GM19099 (cell line): ENCODE results near the gene BAX.

Experiments
- POLR2A ChIP-seq: IDR thresholded peaks from 3 replicates; pipeline ENCODE4 v1.6.1; 2011; ENCODE audit warnings: low read depth; ENCODE audit not compliant: insufficient read length; ENCODE audit errors: extremely low read depth

The BAX gene

DNA sequence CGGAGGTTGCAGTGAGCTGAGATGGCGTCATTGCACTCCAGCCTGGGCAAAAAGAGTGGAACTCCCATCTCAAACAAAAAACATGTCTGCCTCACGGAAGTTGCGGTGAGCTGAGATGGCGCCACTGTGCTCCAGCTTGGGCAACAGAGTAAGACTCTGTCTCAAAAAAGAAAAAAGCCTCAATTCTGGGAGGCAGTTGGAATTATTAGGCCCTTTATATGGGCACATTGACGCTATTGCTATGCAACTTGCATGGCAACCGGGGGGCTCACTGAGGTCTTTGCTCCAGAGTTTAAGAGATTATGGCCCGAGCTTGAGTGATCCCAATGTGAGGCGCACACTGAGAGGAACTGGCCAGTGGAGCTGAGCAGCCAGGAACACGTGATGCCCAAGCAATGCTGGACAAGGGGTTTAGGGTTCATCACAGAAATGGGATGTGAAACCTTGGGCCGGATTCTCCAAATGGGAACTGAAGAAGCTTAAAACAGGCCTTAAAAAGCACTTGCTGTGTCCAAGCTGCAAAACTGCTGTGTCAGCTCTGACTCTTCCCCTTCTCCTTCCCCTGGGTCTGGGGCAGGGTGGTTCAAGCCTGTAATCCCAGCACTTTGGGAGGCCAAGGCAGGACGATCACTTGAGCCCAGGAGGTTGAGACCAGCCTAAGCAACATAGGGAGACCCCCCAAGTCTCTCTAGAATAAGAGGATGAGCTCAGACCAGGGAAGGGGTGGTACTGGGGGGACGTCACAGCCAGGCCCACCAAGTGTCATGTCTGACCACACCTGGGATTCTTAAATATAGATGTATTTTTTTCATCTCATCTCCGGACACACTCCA lies 12.9 kb downstream of the BAX start:
- TF ChIP-seq POLR2A = peak; percentile 57

DNA sequence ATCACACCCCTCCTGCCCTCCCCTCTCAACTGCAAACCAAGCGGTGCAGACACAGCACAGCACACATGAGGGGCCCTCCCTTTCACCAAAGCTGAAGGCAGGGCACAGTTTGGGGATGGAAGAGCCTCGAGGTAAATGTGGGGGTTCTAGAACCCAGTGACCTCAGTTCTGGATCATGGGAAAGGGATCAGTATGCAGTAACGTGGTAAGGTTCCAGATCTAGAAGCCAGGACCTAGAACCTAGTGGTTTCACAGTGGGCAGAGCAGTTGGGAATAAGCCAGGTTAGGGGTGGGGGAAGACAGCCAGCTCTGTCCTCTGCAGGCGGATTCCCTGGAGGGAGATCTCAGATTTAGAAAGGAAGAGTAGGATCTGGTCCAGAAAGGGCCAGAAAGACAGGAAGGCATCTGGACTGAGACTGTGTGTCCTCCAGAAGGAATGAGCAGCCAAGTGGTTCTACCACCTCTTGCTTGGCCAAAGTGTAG lies 13.5 kb downstream of the BAX start:
- no peak for TF ChIP-seq POLR2A

DNA sequence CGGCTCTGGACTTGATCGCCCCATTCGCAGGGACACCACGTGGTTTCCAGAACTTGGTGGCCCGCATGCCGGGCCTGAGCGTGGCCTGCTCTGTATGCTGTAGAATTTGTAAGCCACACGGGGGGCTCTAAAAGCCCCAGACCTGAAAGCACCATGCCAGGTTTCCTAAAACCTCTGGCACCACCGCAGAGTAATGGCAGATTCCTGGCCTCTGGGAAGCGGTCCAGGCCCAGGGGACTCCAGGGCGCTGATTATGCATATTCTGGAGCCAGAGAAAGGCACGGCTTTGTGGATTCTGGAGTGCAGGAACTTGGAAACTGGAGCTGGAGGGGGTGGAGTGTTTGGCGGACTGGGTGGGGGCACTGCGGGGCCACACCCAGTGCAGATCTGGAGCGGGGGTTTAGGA lies 14.1 kb downstream of the BAX start:
- no peak for TF ChIP-seq POLR2A

DNA sequence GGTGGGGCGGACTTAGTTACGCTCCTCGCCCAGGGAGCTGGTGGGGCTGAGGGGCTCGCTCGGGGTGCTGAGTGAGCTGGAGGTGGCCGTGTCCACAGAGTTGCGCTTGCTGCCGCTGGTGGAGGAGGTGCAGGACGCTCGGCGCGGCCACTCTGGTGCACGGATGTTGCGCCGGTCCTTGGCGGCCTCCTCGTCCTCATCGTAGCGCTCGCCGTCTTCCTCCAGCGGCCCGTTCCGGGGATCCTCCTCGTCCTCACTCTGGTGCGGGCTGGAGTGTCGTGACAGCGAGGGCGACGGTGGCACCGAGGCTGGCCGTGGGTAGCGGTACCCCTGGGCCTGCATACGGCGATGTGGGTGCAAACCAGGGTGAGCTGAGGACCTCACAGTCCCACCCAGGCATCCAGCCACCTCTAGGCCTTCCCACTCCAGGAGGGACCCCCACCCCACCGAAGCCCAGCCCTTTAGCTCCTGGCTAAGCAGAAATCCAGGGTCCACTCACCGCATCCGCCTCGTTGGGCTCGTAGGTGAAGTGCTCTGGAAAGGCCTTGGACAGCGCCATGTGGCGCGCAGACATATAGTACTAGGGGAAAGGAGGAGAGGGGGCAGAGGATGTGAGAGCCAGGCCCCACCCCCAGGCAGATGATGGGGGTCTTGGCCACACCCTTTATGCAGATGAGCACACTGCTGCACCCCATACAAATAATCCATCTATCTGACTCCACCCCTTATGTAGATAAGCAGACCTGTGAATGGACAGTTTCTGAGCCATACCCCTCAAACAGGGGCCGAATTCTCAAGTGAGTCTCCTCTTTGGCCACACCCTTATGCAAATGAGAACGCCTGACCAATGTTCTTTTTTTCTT lies 14.8 kb downstream of the BAX start:
- TF ChIP-seq POLR2A = no peak

DNA sequence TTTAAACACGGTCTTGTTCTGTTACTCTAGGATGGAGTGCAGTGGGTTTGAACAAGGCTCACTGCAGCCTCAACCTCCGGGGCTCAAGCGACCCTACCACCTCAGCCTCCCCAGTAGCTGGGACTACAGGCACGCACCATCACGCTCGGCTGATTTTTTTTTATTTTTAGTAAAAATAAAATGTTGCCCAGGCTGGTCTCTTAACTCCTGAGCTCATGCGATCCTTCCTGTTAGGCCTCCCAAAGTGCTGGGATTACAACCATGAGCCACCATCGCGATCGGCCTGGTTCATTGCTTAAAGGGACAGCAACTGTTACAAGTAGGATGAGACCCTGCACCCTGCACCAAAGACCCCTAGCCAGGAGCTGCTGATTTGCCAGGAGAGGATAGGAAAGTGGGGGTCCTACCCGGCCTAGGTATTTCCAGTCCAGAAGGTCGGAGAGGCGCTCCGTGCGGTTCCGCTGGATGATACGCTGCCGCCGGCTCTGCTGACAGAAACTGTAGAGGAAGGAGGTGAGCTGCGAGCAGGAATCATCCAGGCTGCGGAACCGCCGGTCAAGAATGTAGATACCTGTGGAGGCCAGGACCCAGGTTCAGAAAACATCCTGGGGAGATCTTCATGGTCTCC lies 15.6 kb downstream of the BAX start:
- TF ChIP-seq POLR2A = no peak

DNA sequence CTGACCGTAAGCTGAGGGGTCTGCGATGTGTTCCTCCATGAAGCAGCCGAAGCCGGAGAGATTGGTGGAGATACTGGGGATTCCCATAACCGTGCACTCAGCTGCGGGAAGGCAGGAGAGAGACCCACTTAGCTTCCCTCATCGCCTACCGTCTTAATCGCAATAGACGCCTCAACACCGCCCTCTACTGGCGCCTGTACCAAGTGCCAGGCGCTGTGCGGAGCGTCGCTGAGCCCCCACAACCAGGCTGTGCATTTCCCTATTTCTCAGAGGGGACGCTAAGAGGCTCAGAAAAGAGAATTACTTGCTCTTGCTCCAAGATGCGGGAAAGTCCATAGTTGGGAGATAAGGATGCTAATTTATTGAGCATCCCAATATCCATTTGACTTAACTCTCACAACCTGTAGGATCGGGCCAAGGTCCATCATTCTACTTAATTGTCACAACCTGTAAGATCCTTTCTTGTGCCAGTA lies 16.3 kb downstream of the BAX start:
- no peak for TF ChIP-seq POLR2A

DNA sequence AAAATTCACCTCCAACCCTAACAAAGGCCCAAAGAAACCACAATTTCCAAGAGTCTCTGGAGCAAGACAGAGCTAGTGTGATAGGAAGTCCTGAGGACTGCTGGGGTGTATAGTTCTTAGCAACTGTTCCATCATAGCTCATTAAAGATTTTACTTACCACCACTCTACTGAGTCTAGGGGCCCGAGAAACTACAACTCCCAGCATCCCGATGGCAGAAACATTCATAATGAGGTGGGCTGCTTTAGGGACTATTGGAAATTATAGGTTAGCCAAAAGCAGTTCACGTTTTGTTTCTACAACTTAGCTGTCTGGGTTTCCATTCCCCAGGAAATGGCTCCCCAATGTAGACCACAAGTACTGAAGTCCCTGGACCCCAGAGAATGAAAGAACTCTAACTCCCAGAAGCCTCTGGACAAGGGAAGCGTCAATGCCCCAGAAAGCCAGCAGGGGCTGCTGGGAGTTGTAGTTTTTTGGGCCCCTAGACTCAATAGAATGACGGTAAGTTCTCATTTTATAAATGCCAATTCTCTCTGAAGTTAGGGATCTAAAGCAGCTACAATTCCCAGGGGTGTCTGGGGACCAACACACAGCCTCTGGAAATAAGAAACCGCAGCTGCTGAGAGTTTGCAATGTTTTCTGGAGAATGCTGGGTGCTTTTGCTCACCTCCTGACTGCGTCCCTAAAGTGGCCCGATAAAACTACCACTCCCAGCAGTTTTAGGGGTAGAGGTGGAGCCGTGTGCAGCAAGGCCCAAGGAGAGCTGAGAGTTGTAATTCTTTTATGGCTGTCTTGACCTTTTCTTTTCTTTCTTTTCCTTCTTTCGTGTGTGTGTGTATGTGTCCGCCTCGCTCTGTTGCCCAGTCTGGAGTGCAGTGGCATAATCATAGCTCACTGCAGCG lies 21.5 kb downstream of the BAX start:
- no peak for TF ChIP-seq POLR2A

DNA sequence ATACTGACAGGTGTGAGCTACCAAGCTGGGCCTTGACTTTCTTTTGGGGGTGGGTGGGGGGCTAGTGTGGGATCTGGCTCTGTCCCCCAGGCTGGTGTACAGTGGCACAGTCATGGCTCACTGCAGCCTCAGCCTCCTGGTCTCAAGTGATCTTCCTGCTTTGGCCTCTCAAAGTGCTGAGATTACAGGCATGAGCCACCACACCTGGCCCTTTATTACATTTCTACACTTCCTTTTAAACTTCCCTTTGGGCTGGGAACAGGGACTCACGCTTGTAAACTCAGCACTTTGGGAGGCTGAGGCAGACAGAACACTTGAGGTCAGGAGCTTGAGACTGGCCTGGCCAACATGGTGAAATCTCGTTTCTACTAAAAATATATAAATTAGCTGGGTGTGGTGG lies 22.4 kb downstream of the BAX start:
- no peak for TF ChIP-seq POLR2A

DNA sequence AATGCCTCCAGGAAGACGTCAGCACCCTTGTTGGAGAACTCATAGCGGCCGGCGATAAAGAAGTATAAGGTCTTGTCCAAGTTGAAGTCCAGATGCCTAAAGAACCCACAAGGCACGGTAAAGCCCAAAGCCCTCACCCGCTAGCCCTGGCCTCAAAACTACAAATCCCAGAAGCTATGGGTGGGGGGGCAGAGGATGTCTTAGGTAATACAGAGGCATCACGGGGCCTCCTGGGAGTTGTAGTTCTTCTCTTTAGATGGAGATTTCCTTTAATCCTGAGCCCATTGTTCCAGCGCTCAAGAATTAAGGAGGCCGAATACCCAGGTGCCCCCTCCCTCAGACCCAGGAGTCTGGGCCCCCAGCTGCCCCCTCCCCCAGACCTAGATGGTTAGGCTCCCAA lies 27.6 kb downstream of the BAX start:
- no peak for TF ChIP-seq POLR2A

DNA sequence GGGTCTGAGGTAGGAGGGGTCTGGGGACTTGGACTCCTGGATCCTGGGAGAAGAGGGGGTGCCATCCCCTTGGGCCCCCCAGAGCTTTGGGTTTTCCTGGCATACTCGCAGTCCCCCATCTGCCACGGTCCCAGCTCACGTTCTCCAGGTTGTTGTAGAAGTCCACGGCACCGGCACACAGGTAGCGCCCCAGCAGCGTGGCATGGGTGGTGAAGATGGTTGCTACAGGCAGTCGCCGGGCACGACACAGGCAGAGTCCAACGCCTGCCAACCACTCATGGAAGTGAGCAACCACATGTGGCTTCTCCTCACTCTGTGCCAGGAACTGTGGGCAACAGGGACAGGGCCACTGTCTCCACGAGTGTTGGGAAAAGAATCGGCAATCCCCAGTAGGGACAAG lies 31.0 kb downstream of the BAX start:
- TF ChIP-seq POLR2A = no peak

DNA sequence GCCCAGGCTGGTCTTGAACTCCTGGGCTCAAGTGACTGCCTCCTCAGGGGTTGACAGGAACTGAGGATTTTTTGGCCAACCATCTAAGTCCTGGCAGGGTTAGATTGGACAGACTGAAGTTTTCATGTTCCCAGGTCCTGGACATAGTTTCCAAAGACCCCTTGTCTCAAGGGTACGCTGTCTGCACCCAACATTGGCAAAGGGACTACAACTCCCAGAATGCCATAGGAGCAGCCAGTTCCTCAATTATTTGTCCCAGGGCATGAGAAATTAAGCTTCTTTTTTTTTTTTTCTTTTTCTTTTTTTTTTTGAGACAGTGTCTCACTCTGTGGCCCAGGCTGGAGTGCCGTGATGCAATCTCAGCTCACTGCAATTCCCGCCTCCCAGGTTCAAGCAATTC lies 31.5 kb downstream of the BAX start:
- TF ChIP-seq POLR2A = no peak

DNA sequence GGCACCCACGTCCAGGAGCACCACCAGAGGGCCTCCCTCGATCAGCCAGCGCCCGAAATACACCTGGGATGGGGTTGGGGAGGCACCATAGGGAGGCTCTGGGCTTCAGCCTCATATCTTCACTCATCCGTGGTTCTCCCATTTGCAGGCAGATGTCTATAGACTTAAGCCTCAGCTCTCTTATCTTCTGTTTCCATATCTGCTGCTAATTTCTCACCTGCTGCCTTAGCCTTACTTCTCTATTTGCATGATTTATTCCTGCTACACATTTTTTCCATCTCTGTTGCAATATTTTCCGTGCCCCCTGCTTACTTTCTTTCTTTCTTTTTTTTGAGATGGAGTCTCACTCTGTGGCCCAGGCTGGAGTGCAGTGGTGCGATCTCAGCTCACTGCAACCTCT lies 32.6 kb downstream of the BAX start:
- TF ChIP-seq POLR2A = no peak

DNA sequence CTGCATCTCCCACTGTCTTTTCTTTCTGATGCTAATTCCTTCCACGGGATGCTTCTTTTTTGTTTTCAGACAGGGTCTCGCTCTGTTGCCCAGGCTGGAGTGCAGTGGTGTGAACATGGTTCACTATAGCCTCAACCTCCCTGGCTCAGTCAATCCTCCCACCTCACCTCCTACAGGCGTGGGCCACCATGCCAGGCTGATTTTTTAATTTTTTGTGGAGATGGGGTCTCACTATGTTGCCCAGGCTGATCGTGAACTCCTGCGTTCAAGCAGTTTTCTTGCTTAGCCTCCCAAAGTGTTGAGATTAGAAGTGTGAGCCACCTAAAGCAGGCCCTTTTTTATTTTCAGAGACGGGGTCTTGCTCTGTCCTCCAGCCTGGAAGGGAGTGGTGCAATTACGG lies 33.6 kb downstream of the BAX start:
- TF ChIP-seq POLR2A = no peak

DNA sequence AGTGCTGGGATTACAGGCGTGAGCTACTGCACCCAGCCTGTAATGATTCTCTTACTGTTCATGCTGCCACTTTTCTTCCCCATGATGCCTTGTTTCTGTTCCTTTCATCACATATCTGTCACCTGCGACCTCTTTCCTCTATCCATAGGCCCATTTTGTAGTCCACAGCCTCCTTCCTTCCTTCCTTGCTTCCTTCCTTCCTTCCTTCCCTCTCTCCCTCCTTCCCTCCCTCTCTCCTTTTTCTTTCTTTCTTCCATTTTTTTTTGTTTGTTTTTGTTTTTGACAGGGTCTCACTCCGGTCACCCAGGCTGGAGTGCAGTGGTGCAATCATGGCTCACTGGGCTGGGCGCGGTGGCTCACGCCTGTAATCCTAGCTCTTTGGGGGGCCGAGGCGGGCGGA lies 34.2 kb downstream of the BAX start:
- TF ChIP-seq POLR2A = no peak
